ENCODE results near the gene ARHGEF40.

DNA sequence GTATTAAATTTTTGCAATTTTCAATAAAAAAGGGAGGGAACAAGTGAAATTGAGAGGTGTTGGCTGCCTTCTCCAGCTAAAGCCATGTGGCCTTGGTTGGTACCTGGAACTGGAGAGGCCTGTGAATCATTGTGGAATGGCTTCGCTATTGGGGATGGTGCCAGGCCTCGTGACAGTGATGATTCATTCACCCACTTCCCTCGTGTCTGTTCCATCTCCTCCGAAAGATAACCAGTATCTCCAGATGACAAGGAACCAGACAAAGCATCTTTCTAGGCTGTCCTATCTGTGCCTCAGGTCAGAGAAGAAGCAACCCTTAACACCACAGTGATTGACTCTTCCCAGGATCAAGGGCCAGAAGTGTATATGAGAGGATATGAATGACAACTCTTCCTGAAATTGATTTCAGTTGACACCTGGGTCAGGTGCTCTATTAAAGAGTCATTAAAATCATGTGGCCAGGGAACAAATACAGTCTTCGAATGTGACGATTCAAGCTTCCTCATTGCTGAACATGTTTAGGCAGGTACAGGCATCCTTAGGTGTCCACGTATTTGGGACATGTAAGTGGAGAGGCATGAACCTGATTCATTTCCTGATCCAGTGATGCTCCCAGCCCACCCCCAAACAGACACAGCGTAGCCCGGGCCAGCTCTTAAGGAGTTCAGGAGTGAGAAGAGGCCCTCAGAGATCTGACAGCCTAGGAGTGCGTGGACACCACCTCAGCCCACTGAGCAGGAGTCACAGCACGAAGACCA is 28.2 kb upstream of the ARHGEF40 start, which contains the start of gene RNASE7:
- TF ChIP-seq, protein P1, sequence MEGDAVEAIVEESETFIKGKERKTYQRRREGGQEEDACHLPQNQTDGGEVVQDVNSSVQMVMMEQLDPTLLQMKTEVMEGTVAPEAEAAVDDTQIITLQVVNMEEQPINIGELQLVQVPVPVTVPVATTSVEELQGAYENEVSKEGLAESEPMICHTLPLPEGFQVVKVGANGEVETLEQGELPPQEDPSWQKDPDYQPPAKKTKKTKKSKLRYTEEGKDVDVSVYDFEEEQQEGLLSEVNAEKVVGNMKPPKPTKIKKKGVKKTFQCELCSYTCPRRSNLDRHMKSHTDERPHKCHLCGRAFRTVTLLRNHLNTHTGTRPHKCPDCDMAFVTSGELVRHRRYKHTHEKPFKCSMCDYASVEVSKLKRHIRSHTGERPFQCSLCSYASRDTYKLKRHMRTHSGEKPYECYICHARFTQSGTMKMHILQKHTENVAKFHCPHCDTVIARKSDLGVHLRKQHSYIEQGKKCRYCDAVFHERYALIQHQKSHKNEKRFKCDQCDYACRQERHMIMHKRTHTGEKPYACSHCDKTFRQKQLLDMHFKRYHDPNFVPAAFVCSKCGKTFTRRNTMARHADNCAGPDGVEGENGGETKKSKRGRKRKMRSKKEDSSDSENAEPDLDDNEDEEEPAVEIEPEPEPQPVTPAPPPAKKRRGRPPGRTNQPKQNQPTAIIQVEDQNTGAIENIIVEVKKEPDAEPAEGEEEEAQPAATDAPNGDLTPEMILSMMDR (IDR thresholded peaks at IDR 0.05; ENCODE audit: insufficient read depth, low read length, poor library complexity, severe bottlenecking), result no peak
- no peak for TF ChIP-seq EZH2phosphoT487 (conservative IDR thresholded peaks at IDR 0.05; ENCODE audit: low read length)
